ENCODE data around the gene CTLA4. TPM values are rescaled to one million over a fixed set of nuclear protein-coding genes. Genes with fewer than 3 reads are reported as not detected.

The CTLA4 gene
- total RNA-seq, 1 donor from 2014 or later = 25.7 TPM

DNA sequence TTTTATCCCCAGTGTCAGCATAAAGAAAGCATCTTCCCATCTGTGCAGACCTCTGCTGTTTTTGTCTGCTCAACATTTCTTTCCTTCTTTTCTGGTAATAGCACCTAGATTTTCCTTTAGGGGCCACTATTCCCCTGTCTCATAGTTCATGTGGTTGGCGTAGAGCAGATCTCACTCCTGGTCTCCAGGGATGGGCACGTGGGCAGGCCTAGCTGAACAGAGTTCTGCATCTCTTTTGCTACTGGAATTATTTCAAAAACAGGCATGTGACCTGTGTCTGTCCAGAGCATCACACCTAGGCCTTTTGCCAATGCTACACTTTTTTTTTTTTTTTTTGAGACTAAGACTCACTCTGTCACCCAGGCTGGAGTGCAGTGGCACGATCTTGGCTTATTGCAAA lies 51.3 kb downstream of the CTLA4 start:
- intact Hi-C loops (cut with micrococcal nuclease) = no loop called here

Other genes starting within 250 kb of the CTLA4 start
- gene CD28, start 161.1 kb upstream of the CTLA4 start, total RNA-seq = 117 and 126 TPM in 2 replicates
- gene ICOS, start 69.0 kb downstream of the CTLA4 start, total RNA-seq = 38.9 and 40.9 TPM in 2 replicates

Measured in T-helper 2 cell treated with Interferon-gamma antibody and Interleukin-4, amounts not matched to agents 100 ng/mL and 5 ng/mL, for 36 hours (primary cell).